Activated CD8-positive, alpha-beta memory T cell treated with anti-CD3 and anti-CD28 coated beads for 24 hours (primary cell): ENCODE data around the gene WFDC5.
"Not testable (repeated sequence)": the region's sequence is repeated elsewhere in the genome, so short reads cannot be mapped to it uniquely, and the experiment has no call there.

Source experiments
- DNase-seq: peaks from one replicate; pipeline ENCODE4 v3.0.0-alpha.2; 2020

The WFDC5 gene

DNA sequence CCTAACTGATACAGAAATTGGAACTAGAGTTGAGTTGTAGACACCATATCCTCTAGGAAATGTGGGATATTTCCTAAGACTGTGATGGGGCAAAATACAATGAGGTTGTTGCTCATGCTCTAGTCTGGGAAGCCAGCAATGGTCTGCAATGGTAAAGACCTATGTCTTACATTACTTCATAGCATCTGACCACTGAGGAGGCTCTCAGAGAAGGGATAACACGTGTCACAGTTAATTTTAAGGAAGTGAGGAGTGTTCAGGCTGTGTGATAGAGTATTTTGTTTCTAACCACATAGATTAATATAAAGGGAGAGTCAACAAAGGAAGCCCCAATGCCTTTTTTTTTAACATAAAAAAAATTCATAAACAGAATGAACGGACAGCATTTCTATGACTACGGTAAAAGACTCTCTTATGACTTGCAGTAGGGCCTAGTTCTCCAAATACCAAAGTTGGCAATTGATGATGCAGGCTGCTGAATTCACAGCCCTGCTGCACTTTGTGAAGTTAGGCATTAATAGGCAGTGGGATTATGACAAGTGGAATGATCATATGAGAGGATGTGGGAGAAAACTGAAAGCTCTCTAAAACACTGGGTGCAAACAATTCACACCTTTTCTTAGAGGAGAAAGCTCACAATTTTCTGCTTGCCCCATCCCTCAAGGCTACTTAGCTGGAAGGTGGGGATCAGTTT is 27.7 kb downstream of the WFDC5 start:
- no peak for DNase-seq

DNA sequence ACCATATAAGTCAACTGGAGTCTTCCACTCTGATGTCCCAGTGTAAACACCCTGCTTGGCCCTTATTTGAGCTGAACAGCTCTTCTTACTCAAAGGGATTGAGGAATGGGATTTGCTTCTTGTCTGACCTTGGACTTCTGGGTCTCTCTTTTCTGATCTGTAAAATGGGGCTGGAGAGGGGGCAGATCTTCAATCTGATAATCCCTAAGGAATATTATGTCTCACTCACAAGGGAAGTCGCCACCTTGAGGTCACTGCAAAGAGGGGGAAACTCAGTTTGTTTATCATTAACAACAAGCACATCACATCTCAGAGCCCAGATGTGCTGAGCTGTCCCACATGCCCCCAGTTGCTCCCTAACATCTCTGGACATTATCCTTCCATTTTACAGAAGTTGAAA is 29.1 kb downstream of the WFDC5 start:
- DNase-seq = no peak

DNA sequence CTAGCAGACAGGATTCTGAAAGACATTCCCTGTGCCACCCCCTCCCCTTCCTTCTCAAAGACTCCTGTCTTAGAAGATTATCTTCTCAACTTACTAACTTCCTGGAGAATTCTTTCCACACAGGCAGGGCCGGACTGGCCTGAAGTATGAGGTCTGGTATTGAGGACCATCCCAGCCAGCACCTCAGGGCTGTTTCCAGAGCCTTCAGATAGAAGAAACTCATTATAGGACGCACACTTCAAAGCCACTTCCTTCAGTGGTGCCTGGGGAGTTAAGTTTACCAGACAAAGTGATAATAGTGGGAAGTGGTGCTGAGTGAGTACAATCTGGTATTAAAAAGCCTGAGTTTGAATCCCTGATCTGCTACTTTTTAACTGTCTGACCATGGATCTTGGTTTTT is 29.7 kb downstream of the WFDC5 start:
- no peak for DNase-seq

DNA sequence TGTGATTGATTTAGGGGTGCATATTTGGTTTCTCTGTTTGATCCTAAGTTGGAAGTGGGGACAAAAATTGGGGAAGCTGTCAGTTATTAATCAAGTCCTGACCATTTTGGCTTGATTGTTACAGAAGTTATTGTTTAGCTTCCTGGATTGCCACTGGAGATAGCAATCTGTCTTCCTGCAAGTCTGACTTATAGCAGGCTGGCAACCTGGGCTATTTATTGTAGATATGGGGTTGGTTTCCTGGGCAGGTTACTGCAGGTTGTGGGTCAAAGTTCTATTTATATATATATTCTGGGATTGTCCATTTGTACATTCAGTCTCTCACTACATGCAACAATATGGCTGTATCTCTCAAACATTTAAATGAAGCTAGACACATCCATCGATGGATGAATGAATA is 31.8 kb downstream of the WFDC5 start:
- no peak for DNase-seq

DNA sequence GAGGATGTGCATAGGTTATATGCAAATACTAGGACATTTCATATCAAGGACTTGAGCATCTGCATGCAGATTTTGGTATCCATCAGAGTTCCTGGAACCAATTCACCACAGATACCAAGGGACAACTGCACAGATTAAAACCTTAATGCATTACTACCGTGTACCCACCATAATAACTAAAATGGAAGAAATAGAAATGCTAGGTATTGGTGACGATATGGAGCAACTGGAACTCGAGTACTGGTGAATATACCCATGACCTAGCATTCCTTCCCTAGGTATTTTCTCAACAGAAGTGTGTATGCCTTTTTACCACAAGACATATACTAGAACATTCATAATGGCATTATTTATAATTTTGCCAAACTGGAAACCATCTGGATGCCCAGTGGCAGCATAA is 32.5 kb downstream of the WFDC5 start:
- DNase-seq = no peak

DNA sequence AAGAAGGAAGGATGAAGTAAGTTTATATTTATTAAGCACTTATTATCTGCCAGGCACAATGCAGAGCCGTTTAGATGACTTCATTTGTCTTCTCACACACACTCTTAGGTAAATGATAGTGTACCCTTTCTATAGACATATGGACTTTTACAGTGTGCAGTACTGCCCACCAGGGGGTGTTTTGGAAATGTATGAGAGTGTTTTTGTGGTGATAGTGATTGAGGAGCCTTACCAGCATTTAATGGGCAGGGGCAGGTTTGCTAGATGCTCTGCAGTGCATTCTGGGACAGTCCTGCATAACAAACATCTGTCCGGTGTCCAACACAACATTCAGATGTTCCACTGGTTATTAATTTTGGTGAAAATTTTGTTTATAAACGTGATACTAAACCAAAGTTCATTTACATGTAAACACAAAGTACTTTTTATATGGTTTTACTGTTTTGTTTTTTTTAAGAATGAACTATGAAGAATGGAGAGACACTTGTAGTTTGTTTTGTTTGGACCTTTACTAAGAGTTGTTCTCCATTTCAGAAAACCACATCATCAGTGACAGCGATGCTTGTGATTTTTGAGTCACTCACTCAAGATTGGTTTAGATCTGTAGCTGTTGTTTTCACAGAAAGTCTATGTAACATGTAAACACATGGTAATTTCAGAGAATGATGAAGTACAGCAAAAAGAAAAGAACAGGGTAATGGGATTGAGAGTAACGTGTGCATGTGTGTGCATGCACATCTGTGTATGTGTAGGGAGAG is 33.9 kb downstream of the WFDC5 start:
- DNase-seq = no peak

DNA sequence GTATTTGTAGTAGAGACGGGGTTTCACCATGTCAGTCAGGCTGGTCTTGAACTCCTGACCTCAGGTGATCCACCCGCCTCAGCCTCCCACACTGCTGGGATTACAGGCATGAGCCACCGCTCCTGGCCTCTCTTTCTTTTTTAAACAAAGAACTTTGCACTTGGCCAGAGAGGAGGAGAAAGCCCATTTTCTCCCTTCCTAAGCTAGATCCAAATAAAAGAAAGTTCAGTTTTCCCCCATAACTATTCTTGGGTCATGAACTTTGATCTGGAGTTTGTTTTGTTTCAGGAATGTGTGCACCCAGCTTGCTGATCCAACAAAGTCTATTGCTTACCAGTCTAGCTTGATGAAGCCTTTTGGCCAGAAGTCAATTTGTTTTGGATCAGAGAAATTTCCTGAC is 37.4 kb downstream of the WFDC5 start:
- no peak for DNase-seq

DNA sequence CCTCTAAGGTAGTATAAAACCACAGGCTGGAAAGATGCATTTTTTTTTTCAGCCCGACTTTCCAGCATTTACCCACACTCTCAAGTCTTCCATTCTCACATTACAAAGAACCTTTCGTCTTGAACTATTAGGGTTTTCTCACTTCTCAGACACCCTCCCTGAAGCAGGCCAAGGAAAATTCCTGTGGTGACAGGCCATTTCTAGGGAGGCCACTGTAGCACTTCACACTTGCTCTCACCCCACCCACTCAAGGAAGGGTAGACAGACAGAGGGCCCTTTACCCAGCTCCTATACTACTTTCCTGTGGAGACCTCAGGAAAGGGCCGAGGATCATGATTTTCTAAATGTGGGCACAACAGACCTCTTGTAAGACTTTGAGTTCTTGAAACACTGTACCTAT is 41.8 kb downstream of the WFDC5 start:
- DNase-seq = no peak

DNA sequence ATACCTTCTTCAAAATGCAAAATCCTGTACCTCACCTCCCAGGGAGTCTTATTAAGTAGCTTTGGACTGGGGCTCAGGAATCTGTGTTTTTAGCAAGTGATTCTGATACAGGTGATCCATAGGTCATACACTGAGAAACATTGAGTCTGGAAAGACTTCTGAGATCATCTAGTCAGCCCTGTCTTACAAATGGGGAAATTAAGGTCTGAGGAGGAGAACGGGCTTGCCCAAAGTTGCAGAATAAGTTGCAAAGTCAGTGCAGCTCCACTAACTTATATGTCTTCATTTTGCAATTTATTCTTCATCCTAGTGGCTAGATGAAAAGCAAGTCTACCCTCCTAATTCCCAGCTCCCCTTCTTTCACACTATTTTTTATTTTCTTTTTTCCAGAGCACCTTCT is 42.9 kb downstream of the WFDC5 start:
- no peak for DNase-seq

DNA sequence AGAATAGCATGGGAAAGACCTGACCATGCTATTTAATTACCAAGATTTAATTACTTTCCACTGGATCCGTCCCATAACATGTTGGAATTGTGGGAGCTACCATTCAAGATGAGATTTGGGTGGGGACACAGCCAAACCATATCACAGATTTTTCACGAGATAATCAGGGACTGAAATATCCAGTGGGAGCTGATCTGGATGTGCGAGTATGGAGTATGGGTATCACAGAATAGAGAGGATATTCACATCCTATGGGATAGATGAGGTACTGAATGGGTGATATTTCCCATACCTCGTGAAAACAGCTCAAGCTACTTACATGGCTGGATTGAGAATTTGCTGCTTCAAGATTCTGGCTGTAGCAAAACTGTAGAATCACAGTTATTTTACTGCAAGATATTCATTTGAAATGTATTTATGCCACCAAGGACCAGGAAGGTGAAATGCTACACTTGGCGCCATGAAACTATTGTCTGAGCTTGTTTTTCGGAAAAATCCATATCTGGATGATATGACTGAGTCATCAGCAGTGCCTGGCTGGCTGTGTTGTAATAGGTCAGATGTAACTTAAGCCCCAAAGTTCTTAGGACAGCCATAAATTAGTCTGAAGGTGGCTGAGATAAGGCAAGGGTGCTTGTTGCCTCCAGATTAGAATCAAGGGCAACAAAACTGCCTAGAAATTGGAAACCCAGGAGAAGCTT is 43.9 kb downstream of the WFDC5 start:
- DNase-seq = no peak

DNA sequence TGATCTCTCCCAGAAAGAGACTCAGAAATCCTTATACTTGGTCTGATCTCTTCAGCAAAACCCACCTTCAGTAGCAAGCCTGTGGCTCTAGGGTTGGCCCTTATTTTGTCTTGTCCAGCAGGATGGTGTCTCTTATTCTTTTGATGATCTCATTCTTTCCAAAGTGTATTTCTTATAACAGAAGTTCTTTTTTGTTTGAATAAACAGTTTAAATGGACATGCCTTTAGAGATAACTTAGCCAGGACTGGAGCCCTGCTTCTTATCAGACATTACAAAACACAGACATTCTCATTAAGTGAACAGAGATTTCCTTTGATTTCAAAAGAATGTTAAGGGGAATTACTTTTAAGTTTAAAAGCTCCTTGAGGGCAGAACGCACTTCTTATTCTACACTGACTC is 45.7 kb downstream of the WFDC5 start:
- no peak for DNase-seq

DNA sequence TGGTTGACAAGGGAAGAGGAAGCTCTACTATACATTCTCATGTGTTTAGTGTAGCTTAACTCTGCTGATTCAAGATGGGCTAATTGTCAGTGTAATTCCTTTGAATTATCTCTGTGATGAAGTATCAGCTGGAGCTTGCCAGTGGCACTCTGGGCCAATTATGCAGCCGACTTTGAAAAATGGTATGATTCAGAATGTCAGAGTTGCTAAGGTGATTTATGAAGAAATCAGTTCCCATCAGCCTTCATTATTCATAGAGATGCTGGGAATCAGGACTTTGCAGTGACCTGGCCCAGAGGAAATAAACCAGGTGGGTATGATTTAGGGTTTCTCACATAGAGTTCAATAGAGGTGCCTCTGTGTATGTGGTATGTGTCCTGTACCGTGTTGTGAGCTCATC is 47.4 kb downstream of the WFDC5 start:
- no peak for DNase-seq

DNA sequence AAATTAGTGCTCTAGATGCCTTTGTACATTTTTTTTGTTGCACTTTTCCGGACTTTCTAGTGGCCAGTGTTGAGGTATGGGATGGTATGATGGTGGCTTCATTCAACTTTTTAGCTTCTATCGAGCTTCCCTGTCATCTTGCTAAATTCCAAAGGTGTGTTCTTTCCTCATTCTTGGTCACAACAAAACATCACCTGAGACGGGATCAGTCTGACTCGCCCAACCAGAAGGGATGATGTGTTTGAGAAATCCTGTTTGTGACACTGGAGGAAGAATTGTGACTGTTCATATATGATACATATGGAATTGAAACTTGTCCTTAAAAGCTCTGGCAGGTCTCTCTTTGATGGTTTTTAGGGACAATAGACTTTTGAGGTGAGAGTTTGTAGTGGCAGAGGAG is 47.9 kb downstream of the WFDC5 start:
- DNase-seq = no peak

DNA sequence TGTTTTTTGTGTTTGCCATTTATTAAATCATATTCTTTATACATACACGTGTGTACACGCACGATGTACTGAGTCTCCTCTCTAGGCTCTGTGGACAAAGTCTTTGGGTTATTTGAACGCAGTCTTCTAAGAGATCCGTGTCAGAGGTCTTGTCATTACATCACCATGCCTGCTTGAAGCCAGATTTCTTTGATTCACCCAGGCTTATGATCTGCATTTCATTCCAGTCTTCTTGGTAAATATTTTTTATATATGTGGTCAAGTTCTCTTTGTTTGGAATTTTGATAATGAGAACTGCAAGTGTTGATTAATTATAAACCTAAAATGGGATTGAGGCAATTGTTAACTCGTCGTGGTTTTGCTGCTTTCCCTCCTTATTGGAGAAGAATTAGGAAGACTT is 48.6 kb downstream of the WFDC5 start:
- no peak for DNase-seq

DNA sequence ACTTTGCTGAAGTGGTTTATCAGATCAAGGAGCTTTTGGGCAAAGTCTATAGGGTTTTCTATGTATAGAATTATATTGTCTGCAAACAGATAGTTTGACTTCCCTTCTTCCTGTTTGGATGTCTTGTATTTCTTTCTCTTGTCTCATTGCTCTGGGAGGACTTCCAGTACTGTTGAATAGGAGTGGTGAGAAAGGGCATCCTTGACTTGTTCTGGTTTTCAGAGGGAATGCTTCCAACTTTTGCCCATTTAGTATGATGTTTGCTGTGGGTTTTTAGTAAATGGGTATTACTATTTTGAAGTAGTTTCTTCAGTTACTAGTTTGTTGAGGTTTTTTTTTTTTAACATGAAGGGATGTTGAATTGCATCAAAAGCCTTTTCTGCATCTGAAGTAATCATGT is 50.2 kb downstream of the WFDC5 start:
- DNase-seq = no peak

DNA sequence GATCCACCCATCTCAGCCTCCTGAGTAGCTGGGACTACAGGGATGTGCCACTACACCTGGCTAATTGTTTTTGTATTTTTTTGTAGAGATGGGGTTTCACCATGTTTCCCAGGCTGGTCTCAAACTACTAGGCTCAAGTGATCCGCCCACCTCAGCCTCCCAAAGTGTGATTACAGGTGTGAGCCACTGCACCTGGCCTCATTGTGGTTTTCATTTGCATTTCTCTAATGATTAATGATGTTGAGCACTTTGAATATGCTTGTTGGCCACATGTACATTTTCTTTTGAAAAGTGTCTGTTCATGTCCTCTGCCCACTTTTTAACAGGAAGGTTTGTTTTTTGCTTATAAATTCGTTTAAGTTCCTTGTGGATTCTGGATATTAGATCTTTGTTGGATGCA is 51.9 kb downstream of the WFDC5 start:
- not testable (repeated sequence) for DNase-seq

DNA sequence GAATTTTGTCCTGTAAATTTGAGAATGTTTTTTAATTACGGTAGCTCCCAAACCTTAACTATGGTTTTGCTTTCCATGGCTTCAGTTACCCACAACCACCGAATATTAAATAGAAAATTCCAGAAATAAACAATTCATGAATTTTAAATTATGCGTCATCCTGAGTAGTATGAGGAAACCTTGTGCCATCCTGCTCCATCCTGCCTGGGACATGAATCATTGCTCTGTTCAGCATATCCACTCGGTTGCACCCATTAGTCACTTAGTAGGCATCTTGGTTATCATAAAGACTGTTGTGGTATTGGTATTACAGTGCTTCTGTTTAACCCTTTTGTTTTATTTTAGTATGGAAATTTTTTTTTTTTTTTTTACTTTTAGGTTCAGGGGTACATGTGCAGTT is 53.7 kb downstream of the WFDC5 start:
- no peak for DNase-seq

DNA sequence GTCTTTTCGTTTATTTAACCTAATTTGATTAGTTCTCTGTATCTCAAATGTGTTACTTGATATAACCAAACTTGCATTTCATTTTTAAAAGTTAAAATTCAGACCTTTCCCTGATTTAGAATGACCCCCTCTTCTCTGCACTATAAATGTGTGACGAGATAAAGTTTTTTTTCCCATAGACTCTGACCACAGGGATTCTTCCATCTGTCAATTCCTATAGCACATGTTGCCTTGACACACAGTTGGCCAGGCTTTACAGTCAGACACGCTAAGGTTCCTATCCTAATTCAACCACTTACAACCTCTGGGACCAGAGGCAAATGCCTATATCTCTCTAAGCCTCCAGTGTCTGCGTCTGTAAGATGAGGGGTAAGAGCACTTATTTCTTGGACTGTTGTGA is 54.7 kb downstream of the WFDC5 start:
- DNase-seq = no peak
